Esophagus mucosa (tissue), 1 donor: ENCODE data around the gene FRG2. TPM values are rescaled to one million over a fixed set of nuclear protein-coding genes. Genes with fewer than 3 reads are reported as not detected.
"Not testable (repeated sequence)": the region's sequence is repeated elsewhere in the genome, so short reads cannot be mapped to it uniquely, and the experiment has no call there.

Source experiments
- ATAC-seq: fragments of 200-7000 bp; cut with Tn5 transposase; one replicate; pipeline ENCODE4 v1.9.1; 2020
- total RNA-seq: library from RNA; stranded (reverse); gene quantifications from one replicate; pipeline ENCODE4 v1.2.4, GENCODE V29; 2023
- donor health status: DM: yes; HTN: yes; CAD: no.

FRG2 gene
- total RNA-seq, 1 donor from 2014 or later = not detected

- ATAC-seq = no peak
These were observed 11.3 kb downstream of the FRG2 start for GRCh38 chr4:190015538-190016368.

DNA sequence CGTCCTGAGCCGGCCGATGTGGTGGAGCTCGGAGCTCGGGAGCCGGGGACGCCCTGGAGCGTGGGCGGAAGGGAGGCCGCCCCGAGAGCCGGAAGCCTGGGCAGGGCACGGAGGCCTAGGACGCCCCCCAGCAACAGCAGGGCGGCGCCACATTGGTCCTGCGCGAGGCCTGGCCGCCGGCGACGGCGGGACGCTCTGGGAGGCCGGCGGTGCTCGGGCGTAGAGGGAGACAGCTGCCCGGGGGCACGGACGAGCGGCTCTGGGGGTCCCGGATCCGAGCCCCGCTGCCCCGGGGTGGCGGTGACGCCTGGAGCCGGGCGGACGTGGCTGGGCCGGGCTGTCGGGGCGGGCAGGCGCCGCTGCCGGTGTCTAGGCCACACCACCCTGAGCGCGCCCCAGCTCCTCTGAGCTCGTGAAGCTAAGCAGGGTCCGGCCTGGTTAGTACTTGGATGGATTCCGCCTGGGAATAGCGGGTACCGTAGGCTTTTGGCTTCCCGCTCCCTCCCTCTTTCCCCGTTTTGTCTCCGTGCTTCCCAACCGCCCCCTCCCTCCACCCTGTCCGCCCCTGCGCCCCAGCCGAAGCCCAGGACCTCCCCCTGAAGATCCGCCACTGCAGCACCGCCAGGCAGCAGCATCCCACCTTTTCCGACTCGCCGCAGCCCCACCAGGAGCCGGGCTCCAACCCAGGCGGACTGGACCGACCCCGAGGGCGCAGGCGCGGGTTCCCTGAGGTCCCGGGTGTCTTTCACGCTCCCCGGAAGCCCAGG is 12.1 kb downstream of the FRG2 start:
- peak; percentile 35 for ATAC-seq

GRCh38 chr4:189989941-189990340 is 37.1 kb downstream of the FRG2 start:
- not testable (repeated sequence) for ATAC-seq

GRCh38 chr4:189988877-189989431 is 38.1 kb downstream of the FRG2 start:
- no peak for ATAC-seq

GRCh38 chr4:189985651-189986243 is 41.3 kb downstream of the FRG2 start:
- ATAC-seq = not testable (repeated sequence)

DNA sequence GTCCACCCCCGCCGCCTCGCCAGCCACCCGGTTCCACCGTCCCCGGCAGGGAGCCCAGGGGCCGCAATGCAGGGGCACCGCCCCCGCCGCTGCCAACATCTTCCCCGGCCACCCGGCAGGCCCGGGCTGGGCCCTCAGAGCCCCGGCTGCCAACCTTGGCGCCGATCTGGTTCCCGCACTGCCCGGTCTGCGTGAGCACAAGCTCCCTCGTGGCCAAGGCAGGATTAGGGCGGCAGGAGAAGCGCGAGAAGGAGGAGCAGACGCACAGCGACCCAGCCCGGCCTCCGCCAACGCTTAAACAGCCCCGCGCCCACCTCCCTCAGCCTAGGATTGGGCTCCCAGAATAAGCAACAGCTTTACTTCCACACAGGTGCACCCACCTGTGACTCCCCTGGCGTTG is 42.4 kb downstream of the FRG2 start:
- not testable (repeated sequence) for ATAC-seq

DNA sequence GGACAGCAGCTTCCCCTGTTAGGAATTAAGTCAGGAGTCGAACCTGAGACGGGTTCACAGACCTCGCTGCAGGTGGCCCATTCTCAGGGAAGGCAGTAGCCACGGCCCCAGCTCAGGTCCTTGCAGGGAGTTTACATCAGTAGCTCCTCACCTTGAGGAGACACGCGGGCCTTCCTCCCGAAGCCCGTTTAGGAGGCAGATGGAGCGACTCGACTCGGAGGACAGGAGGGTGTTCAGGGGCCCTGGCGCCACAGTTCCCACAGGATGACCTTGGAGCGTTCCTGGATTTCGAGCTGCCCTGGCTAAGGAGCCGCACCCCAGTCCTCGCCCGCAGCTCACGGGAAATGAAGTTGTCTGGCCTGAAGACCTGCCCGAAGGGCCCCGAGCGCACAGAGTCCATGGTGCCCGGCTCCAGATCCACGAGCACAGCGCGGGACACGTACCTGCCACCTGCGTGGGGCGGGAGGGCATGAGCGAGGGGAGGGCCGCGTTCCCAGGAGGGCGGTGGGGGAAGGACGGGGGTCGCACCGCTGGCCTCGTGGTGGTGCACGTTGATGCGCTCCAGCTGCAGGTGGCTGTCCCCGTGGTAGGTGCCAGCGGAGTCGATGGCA is 43.0 kb downstream of the FRG2 start:
- not testable (repeated sequence) for ATAC-seq

DNA sequence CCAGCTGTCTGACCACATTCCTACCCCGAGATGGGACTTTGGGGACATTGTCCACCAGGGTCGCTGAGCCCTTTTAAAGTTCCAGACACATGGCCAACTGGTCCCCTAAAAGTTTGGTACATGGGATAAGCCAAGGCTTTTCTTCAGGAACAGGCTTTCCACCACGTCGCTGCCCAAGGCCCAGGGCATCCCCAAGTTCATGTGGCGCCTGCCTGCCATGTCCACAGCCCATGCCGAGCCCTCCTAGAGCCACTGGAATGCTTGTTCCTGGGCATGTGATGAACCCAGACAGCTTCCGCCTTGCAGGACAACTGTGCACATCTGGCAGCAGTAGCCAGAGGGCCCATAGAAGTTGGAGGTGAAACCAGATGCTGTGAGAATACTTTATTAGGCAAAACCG is 45.1 kb downstream of the FRG2 start:
- ATAC-seq = no peak

- ATAC-seq = not testable (repeated sequence)
These were observed 46.8 kb downstream of the FRG2 start for GRCh38 chr4:189980292-189980691.

DNA sequence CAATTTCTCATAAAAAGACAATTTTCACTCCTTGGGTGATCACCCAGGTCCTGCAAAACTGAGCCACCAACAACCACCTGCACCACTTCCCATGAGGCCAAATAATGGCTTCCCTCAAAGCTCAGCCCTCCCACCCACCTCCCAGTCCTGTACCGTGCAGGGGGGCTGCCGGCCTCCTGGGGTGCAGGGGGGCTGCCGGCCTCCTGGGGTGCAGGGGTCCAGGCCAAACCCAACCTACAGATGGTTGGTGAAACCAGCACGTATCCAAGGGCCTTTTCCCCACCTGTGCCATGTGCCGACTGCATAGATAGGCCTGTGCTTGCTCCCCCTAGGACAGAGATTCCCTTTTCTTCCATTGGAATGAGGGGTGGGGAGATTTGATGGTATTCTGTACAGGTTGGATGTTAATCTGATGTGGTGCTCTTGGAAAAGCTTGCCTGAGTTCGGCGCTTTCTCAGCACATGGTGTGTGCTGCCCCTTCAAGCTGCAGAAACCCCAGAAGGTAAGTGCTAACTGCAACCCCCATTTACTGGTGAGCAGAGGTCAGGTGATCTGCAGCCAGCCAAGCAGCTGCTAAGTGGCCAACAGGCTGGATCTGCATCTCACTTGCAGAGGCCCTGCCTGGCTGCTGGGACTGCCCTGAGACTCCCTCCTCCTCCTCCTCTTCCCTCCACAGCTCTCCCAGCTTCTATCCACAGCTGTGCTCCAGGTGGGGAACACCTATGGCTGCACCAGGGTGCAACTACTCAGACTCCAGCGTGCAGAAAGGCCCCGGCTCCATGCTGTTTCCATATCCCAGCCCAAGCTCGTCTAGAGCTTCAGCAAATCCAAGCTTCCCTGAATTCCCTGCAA is 47.6 kb downstream of the FRG2 start:
- ATAC-seq = no peak

Other genes with a start within 250 kb of the FRG2 start
- gene FRG1, start 86.4 kb downstream of the FRG2 start, total RNA-seq = 29.8 TPM
- gene DBET, start 37.2 kb upstream of the FRG2 start, total RNA-seq = not detected
- gene DUX4, start 146.5 kb upstream of the FRG2 start, total RNA-seq = 0.56 TPM